COR-L47 (cell line): ENCODE measurements around the gene EFCAB6.

Experiments used
- DNase-seq: peaks from one replicate; lab custom pipeline; 2025; lab: John Stamatoyannopoulos, UW

EFCAB6 gene

DNA sequence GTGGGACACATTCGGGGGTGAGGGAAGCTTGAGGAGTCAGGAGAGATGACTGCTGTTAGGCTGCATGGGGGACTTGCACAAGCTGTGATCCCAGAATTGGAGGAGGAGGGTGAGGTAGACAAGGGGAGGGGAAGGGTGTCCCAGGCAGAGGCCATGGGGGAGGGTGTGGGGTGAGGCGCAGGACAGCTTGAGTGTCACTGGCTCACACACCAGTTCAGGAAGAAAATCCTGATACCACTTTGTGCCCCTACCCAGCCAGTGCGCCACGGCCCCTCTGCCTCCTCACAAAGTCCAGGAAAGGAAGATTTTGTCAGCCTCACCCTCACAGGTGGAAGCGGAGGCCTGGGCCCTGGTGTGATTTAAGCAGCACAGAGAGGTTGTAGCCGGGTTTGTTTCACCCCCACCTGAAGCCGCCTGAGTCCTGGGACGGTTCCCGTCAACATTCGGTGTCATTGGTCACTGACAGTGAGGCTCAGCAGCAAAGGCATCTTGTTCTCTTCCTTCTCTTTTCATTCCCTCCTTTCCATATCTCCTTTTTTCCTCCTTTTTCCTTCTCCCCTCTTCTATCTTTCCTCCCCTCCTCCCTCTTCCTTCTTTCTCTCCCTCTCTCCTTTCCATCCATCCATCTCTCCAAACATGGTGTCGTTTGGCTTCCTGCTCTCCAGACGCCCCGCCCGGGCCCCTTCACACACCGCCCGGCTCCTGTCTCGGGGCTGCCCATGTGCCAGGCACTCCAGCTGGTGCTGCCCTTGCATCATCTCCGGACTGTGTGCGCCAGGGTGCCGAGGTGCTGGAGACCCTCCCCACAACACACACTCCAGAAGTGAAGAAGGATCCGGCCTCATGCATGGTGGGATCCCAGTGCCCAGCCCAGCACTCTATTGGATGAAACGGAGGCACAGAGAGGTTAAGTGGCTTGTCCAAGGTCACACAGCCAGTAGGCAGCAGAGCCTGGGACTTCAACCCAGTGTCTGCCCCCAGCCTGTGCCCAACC lies 311.0 kb downstream of the EFCAB6 start:
- no peak for DNase-seq

DNA sequence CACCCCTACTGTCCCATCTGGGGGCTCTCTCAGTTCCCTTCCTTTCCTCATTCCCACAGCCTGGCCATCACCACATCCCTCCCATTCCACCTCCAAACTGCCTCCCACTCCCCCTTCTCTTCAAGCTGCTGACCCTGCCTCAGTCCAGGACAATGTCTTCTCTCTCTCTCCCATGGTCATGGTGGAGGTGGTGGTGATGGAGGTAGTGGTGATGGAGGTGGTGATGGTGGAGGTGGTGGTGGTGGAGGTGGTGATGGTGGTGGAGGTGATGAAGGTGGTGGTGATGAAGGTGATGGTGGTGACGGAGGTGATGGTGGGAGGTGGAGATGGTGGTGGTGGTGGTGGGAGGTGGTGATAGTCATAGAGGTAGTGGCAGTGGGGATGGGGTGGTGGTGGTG lies 313.2 kb downstream of the EFCAB6 start:
- DNase-seq = no peak

DNA sequence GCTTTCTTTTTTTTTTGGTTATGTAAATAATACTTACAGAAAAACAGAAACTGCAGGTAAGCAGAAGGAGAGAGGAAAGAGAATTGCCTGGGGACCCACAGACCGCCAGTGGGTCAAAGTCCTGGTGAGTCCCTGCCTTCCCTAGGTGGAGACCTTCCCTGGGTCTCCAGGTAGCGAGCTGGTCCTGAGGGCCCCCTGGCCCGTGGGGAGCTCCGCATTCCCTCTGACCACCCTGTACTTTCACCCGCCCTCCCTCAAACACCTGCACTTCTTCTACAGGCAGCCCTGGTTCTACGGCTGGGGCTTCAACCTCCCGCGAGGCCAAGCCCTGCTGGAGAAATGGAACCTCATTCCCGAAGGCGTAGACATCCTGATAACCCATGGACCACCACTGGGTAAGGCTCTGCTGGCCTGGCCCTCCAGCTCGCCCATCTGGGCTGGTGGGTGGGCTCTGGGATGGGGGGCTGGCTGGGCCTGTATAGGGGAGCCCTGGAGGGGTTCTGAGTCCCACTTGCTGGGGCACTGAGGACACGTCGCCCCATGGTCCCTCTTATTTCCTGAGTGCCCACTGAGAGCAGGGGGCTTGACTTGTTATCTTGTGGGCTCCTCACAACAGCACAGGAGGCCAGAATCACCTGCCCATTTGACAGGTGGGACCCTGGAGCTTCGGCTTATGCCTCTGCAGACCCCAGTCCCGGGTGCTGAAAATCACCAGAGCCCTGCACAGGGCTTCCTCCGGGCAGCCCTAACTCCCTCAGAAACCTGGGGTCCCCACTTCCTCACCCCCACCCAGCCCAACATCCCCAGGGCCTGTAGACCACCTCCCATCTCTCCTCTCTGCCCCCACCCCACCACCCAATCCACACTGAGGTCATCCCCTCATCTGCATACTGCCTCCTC lies 313.9 kb downstream of the EFCAB6 start:
- no peak for DNase-seq

DNA sequence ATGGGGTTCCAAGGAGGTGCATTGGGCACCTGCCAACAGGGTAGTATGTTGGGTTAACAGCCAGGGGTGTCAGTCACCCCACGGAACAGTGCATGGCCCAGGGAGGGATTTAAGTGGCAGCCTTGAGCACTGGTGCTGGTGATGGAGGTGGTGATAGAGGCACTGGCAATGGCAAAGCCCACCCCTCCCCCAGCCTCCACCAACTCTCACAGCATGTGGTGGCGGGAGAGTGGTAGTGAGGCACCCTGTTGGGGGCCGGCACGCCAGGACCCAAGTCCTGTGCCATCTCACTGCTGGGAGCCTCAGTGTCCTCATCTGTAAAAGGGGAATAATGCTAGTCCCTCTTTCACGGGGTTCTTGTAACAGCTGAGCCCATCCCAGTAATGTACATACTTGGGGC lies 318.8 kb downstream of the EFCAB6 start:
- no peak for DNase-seq

DNA sequence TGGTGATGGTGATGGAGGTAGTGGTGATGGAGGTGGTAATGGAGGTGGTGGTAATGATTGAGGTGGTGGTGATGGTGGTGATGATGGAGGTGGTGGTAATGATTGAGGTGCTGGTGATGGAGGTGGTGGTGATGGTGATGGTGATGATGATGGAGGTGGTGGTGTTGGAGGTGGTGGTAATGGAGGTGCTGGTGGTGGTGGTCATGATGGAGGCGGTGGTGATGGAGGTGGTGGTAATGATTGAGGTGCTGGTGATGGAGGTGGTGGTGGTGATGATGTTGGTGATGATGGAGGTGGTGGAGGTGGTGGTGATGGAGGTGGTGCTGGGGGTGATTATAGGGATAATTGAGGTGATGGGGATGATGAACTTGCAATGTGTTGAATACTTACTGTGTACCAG lies 320.4 kb downstream of the EFCAB6 start:
- no peak for DNase-seq

DNA sequence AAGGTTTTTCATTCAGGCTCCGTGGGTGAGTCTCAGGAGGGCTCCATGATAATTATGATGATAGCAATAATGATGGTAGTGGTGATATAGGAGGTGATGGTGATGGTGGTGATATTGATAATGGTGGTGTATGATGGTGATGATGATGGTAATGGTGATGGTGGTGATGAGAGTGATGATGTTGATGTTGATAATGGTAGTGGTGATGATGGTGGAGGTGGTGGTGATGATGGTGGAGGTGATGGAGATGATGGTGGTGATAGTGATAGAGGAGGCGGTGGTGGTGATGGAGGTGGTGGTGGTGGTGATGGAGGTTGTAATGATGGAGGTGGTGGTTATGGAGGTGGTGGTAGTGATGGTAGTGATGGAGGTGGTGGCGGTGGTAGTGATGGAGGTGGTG lies 320.9 kb downstream of the EFCAB6 start:
- no peak for DNase-seq

DNA sequence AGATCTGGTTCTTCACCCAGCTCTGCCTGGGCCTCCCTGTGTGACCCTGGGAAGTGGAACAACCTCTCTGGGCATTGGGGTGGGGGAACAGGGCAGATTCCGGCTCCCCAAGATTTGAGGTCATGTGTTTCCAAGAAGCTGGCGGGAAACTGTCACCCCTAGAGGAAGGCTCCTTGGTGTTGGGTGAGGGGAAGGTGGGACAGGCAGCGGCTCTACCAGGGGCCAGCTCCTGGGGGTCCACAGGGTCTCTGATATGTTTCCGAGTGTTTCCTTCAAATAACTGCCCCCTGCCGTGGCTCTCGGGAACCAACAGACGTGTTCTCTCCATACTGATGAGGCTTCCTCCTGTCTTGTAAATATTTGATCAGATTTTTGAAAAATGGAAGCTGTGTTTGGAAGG lies 321.8 kb downstream of the EFCAB6 start:
- no peak for DNase-seq

DNA sequence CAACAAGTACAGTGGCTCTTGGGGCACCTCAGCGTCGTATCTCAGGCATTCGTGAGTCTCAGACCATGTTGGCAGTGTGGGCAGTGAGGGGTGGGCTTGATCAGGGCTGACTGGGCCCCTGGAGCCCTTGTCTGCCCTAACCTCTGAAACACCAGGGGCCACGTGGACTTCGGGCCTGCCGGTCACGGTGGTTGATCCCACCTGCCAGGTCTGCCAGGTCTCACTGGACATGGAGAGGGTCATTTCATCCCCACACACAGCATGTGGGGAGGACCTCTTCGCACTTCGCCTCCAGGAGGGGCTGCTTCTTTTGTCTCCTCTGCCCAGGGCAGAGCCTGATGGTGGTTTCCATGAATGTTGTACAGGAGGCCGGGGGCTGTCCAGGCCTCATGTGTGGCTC lies 323.2 kb downstream of the EFCAB6 start:
- DNase-seq = no peak

DNA sequence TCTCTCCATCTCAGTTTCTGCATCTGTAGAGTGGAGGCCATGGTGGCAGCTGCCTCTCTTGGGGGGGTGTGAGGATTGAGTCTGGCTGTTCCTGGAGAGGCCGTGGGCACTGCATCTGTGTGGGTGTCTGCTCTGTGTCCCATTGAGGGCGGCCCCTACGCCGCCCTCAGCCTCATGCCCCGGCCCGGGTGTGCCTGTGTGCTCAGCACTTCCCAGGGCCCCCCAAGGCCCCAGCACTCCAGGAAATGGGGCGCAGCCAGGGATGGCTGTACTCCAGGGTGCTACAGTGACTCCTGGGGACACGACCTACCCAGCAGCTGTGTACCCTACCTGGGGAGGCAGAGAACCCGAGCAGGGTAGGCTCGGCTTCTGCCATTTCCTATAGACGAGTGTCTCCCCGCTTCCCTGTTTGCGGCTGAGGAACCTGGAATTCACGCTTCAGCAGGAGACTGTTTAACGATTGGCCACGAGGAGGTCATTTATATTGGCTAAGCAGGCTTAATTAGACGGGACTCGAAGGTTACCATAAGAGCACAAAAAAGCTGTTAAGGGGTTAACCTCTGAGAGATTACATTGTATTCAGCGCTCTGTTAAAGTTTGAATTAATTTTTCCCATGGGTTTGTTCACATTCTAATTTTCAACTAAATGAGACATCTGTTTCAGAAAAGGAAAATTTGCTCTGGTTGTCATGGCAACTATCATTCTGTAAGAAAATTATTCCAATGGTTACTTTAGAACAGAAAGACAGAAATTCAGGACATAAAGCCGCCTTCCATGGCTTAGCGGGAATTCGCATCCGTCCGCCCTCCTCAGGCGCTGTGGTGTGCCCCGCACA lies 323.9 kb downstream of the EFCAB6 start:
- DNase-seq = no peak

DNA sequence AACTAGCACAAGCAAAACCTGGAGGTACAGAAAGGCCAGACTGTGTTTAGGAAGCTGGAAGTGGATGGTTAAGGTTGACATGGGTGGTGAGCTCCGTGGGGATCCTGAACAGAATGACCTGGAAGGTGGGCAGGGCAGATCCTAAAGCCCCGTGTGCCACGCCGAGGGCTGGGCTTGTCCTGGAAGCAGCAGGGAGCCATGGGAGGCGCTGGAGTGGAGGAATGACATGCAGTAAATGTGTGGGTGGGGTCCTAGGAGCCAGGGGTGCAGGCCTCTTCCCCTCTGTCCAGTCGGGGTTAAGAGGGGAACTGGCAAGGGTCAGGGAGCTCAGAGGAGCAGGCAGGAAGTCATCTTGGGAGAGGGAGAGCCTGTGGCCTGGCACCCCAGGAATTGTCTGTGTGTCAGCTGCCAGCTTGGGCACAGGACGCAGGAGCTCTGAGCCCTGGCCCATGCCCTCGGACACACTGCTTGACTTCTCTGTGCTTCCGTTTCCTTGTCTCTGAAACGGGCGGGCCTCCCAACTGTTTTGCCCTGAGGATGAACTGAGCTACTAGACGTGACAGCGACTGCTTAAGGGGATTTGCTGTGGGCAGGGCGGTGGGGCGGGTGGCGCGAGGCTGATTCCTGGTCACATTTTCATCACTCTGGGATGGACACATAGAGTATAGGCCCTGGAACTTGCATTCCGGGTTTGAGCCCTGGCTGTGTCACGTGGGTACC lies 324.6 kb downstream of the EFCAB6 start:
- no peak for DNase-seq

DNA sequence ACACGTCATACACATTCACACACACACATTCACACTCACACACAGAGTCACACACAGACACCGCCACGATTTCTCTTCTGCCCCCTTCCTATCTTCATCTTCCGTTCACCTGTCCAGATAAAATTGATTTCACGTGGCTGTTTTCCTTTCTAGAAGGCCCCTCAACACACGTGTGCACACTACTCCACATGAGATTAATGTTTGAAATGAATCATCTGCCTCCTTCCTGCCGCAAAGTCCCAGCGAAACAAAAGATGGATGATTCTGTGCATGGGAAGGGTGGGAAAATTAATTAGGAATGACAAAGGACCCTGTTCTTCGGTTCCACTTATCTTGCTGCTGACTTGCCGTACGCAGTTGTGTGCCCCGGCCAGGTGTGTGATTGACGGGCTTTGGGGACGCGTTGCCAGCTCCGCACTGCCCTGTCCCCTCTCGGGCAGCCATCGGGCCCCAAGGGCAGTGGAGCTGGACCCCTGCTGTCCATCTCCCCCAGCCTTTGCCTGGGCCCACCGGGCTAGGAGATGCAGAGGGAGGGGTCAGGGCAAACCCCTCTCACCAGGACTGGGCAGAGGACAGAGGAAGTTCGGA lies 326.5 kb downstream of the EFCAB6 start:
- no peak for DNase-seq

DNA sequence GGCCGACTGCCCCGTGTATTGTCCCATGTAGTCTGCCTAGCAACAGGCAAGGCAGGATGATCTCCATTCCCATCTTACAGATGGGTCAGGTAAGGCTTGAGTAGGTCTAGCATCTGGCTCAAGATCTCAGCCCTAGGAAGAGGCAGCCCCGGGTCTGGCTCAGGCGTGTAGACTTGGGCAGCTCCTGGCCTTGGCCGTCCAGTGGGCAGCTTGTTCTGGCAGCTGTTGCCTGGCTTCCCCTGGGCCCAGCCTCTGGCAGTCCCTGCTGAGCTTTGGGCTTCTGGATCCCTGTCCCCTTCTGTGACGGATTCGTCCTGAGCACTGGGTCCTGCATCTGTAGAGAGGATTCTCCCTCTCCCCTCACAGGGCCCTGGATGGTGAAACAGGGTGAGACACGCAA lies 327.9 kb downstream of the EFCAB6 start:
- DNase-seq = no peak

DNA sequence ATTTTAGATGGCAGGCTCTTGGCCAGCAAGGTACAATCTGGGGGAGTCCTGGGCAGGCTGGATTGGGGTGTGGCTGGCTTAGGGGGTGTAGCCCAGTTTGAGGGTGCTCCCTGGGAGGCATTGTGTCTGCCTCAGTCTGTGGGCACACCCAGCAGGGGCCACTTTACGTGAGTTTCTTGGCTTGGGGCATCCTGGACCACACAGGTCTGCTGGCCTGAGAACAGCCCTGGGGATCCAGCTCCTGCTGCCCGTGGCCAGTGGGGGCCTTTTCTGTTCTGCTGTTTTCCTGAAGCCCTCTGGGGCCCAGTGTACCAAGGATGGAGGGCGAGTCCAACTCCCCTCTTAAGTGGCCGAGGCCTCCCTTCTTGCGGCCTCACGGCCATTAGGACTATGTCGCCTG lies 328.4 kb downstream of the EFCAB6 start:
- no peak for DNase-seq

DNA sequence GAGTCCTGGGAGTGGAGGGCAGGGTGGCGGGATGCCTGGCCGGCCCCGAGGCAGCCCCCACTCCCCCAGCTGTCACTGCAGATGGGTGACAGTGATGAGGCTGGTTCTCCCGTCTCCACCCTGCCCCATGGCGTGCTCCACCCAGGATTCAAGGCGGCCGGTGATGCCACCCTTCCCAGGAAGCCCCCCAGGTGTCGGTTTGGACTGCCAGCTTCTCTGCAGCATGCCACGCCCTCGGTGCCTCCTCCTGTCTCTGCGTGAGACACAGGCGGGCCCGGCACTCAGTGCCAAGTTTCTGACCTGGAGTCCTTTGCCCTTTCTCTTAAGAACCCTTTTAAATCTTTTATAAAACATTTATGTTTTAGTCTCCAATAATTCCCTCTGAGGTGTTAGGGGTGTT lies 328.8 kb downstream of the EFCAB6 start:
- DNase-seq = no peak

DNA sequence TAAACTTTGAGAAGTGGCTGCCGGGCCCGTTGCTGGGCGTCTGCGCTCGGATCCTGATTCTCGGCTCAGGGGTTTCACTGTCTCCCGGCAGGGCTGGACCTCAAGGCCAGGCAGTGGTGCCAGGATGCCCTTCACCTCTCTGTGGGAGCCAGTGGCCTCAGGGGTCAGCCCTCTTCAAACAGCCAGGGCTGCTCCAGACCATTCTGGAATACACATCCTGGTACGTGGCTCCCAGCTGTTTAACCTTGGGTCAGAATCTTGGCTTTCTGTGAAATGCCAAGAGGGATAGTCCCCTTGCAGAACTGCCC lies 329.8 kb downstream of the EFCAB6 start:
- no peak for DNase-seq

DNA sequence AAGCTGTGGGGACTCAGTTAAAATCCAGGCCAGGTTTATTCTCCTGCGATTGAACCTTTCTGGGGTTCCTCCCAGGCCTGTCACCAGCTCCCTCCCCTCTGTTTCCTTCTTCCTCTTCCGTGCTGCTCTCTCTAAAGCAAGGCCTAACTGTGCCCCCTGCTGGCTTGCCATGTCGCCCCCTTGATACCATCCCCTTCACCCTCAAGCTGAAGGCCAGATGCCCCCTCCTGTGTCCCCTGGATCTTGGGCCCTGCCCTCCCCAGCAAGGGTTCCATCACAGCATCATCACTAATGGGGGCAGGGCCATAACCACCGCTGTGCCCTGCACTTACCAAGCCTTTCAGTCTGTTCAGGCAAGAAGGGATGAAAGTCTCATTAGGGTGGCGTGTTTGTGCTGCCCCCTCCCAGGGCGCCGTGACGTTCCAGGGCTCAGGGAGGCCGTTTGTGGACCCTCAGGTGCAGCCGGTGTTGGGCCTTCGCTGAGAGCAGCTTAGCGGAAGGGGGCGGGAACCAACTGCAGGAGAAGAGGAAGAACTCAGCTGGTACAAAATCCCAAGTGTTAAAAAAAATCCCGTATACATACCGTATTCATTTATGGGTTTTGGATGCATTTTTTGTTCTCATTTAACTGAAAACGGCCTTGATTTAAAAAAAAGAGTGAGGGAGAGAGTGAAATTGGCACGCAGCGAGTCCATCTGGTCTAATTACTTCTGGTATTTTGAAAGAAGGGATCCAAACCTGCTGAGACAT lies 330.4 kb downstream of the EFCAB6 start:
- no peak for DNase-seq

DNA sequence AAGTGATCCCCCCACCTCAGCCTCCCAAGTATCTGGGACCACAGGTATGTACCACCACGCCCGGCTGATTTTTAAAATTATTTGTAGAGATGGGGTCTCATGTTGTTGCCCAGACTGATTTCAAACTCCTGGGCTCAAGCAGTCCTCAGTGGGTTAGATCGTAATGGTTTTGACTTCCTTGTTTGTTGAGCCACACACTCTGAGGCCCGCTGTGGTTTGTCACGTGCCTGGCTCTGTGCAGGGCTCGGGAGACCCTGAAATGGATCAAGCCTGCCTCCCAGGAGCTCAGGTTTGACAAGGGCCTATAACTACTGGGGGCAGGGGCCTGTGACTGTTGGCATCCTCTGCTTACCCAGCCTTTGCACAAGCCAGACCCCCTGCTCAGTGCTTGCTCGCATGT lies 332.1 kb downstream of the EFCAB6 start:
- no peak for DNase-seq

DNA sequence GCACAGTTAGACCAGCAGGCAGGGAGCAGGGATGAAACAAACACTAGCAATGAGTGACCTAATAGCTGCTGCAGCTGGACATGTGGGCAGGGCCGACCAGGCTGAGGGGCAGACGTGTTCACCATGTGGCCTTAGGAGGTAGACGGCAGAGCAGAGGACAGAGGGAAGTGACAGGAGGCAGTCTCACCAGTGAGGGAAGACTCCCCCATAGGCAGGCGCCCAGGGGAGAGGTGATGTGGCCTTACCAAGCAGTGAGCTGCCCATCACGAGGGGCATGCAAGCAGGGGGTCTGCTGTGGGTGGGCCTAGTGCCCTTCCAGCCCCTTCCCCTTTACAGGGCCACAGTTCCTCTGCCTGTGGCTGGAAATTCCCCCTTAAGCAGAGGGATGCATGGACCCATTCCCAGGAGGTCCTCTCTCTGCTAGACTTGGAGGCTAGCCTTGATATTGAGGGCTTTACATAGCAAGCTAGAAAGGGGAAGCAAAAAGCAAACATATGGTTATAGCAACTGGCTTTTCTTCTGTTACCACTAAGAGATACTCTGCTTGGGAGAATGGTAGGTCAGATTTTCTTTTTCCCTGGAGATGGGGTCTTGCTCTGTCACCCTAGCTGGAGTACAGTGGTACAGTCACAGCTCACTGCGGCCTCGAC lies 332.7 kb downstream of the EFCAB6 start:
- DNase-seq = no peak
